H1 (cell line): ENCODE results near the gene TENT5D. TPM values are rescaled to one million over a fixed set of nuclear protein-coding genes. Genes with fewer than 3 reads are reported as not detected.

Source experiments
- CTCF ChIA-PET: fragments of 300-600 bp; sonication (Branson Sonifier 250); formaldehyde crosslinking; loops from one replicate; lab custom pipeline; 2021; ENCODE audit not compliant: partially characterized antibody; lab: Charles Lee
- POLR2A ChIA-PET: fragments of 300-600 bp; sonication (Branson Sonifier 250); formaldehyde crosslinking; loops from one replicate; lab custom pipeline; 2021; ENCODE audit warnings: inconsistent platforms; ENCODE audit not compliant: partially characterized antibody; lab: Charles Lee
- DNase-seq, 2 experiments: peaks; one replicate each; pipeline versions ENCODE4 v3.0.0 to v3.0.0-alpha.2; 2010 to 2022; ENCODE audit warnings: low spot score in 2 of 2, low read depth in 1 of 2, mixed read lengths in 1 of 2
- FAIRE-seq: peaks from 2 replicates; lab custom pipeline; 2011; peaks lifted over from hg19 to GRCh38; lab: Jason Lieb, UNC
- H2AFZ ChIP-seq: 2 replicates; pipeline ENCODE4 v1.8.1; 2012; ENCODE audit warnings: low read length, inconsistent platforms
- H2AK5ac ChIP-seq: 2 replicates; pipeline ENCODE4 v1.6.1; 2013; ENCODE audit warnings: low read depth, low read length
- H2BK120ac ChIP-seq: replicated peaks from 2 replicates; pipeline ENCODE3; 2013; ENCODE audit warnings: low read depth, low read length, inconsistent platforms
- H2BK12ac ChIP-seq: 2 replicates; pipeline ENCODE4 v1.6.1; 2013; ENCODE audit warnings: low read depth, low read length
- H2BK15ac ChIP-seq: 2 replicates; pipeline ENCODE4 v1.6.1; 2013; ENCODE audit warnings: low read length
- H2BK20ac ChIP-seq: 2 replicates; pipeline ENCODE4 v1.6.1; 2013; ENCODE audit warnings: low read length
- H2BK5ac ChIP-seq: 2 replicates; pipeline ENCODE4 v1.6.1; 2013; ENCODE audit warnings: low read depth, low read length
- H3K14ac ChIP-seq: 2 replicates; pipeline ENCODE4 v1.6.1; 2013; ENCODE audit warnings: inconsistent platforms; ENCODE audit not compliant: insufficient read length
- H3K18ac ChIP-seq: 2 replicates; pipeline ENCODE4 v1.6.1; 2013; ENCODE audit warnings: low read length; ENCODE audit errors: extremely low read depth
- H3K23ac ChIP-seq: 2 replicates; pipeline ENCODE4 v1.6.1; 2013; ENCODE audit warnings: inconsistent platforms; ENCODE audit not compliant: insufficient read length
- H3K23me2 ChIP-seq: 2 replicates; pipeline ENCODE4 v1.6.1; 2013; ENCODE audit warnings: low read depth, low read length
- H3K27ac ChIP-seq: 2 replicates; pipeline ENCODE4 v1.6.1; 2011; ENCODE audit warnings: low read depth, low read length, inconsistent platforms
- H3K27me3 ChIP-seq, 4 experiments: replicated peaks in 1 of 4; 1 replicate in 1 of 4; 2 replicates in 3 of 4; pipeline versions ENCODE4 v1.6.1 to v1.8.1; 2011 to 2013; ENCODE audit warnings: low read length in 3 of 4, mild to moderate bottlenecking in 3 of 4, inconsistent platforms in 2 of 4, mixed read lengths in 2 of 4, moderate library complexity in 1 of 4; ENCODE audit not compliant: control insufficient read depth in 3 of 4, insufficient read depth in 3 of 4; ENCODE audit errors: extremely low read depth in 1 of 4
- H3K36me3 ChIP-seq, 4 experiments: 2 replicates each; pipeline versions ENCODE4 v1.6.1 to v1.8.1; 2011 to 2013; ENCODE audit warnings: mild to moderate bottlenecking in 4 of 4, low read length in 3 of 4, moderate library complexity in 2 of 4, control low read depth in 1 of 4, inconsistent platforms in 1 of 4; ENCODE audit not compliant: insufficient read depth in 4 of 4, control insufficient read depth in 2 of 4
- H3K4ac ChIP-seq: replicated peaks from 2 replicates; pipeline ENCODE3; 2013; ENCODE audit warnings: low read length, low read depth, mixed read lengths, inconsistent platforms; ENCODE audit not compliant: insufficient read length
- H3K4me1 ChIP-seq, 4 experiments: replicated peaks in 1 of 4; 1 replicate in 1 of 4; 2 replicates in 3 of 4; pipeline versions ENCODE4 v1.6.1 to v1.8.1; 2011 to 2013; ENCODE audit warnings: low read length in 3 of 4, inconsistent platforms in 2 of 4, mixed read lengths in 1 of 4; ENCODE audit not compliant: insufficient read depth in 4 of 4, control insufficient read depth in 3 of 4
- H3K4me2 ChIP-seq, 2 experiments: 2 replicates each; pipeline versions ENCODE4 v1.6.1 to v1.8.1; 2011 to 2013; ENCODE audit warnings: low read depth in 2 of 2, low read length in 2 of 2, control low read depth in 1 of 2, inconsistent platforms in 1 of 2, mild to moderate bottlenecking in 1 of 2; ENCODE audit not compliant: insufficient read depth in 1 of 2
- H3K4me3 ChIP-seq, 4 experiments: fragments of 200-600, 300-600 bp in 1 of 4; sonication (generic), shearing (Covaris generic), sonication (Bioruptor Twin) in 1 of 4; 2 replicates each; pipeline versions ENCODE4 v1.5.1 to v1.8.1; 2011 to 2016; ENCODE audit warnings: low read length in 4 of 4, low read depth in 3 of 4, control low read depth in 2 of 4, inconsistent platforms in 2 of 4, mild to moderate bottlenecking in 2 of 4, mixed read lengths in 1 of 4, moderate library complexity in 1 of 4; ENCODE audit not compliant: insufficient read depth in 2 of 4; ENCODE audit errors: extremely low read depth in 1 of 4
- H3K56ac ChIP-seq: replicated peaks from 2 replicates; pipeline ENCODE3; 2013; ENCODE audit warnings: low read depth, mild to moderate bottlenecking, mixed read lengths, low read length, inconsistent platforms; ENCODE audit not compliant: insufficient read length
- H3K79me1 ChIP-seq: 2 replicates; pipeline ENCODE4 v1.6.1; 2013; ENCODE audit warnings: low read depth, low read length, control low read depth
- H3K79me2 ChIP-seq, 2 experiments: 2 replicates each; pipeline versions ENCODE4 v1.6.1 to v1.8.1; 2012 to 2013; ENCODE audit warnings: low read length in 2 of 2, mild to moderate bottlenecking in 2 of 2, inconsistent platforms in 1 of 2; ENCODE audit not compliant: insufficient read depth in 2 of 2, control insufficient read depth in 1 of 2
- H3K9ac ChIP-seq, 4 experiments: replicated peaks in 1 of 4; 1 replicate in 1 of 4; 2 replicates in 3 of 4; pipeline versions ENCODE4 v1.6.1 to v1.8.1; 2011 to 2013; ENCODE audit warnings: low read depth in 3 of 4, low read length in 3 of 4, control low read depth in 2 of 4, mild to moderate bottlenecking in 2 of 4, moderate library complexity in 2 of 4, inconsistent platforms in 1 of 4; ENCODE audit errors: extremely low read depth in 1 of 4
- H3K9me3 ChIP-seq, 2 experiments: 2 replicates each; pipeline versions ENCODE4 v1.6.1 to v1.8.1; 2012 to 2013; ENCODE audit warnings: mild to moderate bottlenecking in 2 of 2, moderate library complexity in 2 of 2, control low read depth in 1 of 2, inconsistent platforms in 1 of 2, low read depth in 1 of 2, low read length in 1 of 2, mixed read lengths in 1 of 2; ENCODE audit not compliant: insufficient read depth in 2 of 2
- H4K20me1 ChIP-seq, 2 experiments: replicated peaks in 1 of 2; 2 replicates each; pipeline versions ENCODE3 to v1.8.1; 2011 to 2013; ENCODE audit warnings: inconsistent platforms in 2 of 2, low read length in 2 of 2, mild to moderate bottlenecking in 1 of 2; ENCODE audit not compliant: insufficient read depth in 2 of 2, control insufficient read depth in 1 of 2
- H4K5ac ChIP-seq: 2 replicates; pipeline ENCODE4 v1.6.1; 2013; ENCODE audit warnings: low read length, low read depth, mixed read lengths, inconsistent platforms; ENCODE audit not compliant: insufficient read length
- H4K8ac ChIP-seq: 2 replicates; pipeline ENCODE4 v1.8.0; 2013; ENCODE audit warnings: mild to moderate bottlenecking, moderate library complexity, low read length, inconsistent platforms; ENCODE audit not compliant: insufficient read depth; ENCODE audit errors: extremely low read depth
- H4K91ac ChIP-seq: replicated peaks from 2 replicates; pipeline ENCODE3; 2013; ENCODE audit warnings: low read length, mixed read lengths, inconsistent platforms; ENCODE audit not compliant: insufficient read length
- SP2 ChIP-seq: IDR thresholded peaks from 2 replicates; pipeline ENCODE4 v1.6.1; 2012; ENCODE audit warnings: mild to moderate bottlenecking, low read length, inconsistent platforms
- whole genome bisulfite sequencing, 2 experiments: shearing (Covaris generic) in 1 of 2; methylation state at CpG; one replicate each; pipeline versions ENCODE4 v1.1.6 to v1.1.7; 2013 to 2015; ENCODE audit warnings: low lambda C conversion rate in 2 of 2, mixed read lengths in 2 of 2, inconsistent platforms in 1 of 2, low coverage in 1 of 2, missing lambda C conversion rate in 1 of 2; ENCODE audit not compliant: insufficient replicate concordance in 2 of 2, insufficient coverage in 1 of 2, insufficient read length in 1 of 2; ENCODE audit errors: extremely low coverage in 1 of 2, missing lambda C conversion rate in 1 of 2; 5-methylcytosine and 5-hydroxymethylcytosine counted together
- polyA plus RNA-seq, 7 experiments: library from polyadenylated mRNA; depleted of rRNA in 3 of 7; stranded (reverse) in 5 of 7; unstranded in 2 of 7; fragments of >200 nt in 5 of 7; fragments of 200-250 nt in 2 of 7; gene quantifications; 1 replicate in 5 of 7; 2 replicates in 1 of 7; 4 replicates in 1 of 7; pipeline versions ENCODE4 v1.2.1 to v1.2.3, GENCODE V29; 2011 to 2013; ENCODE audit warnings: missing spikeins in 2 of 7, mixed read lengths in 2 of 7
- total RNA-seq: library from RNA; stranded (reverse); fragmentation: NEBNext Ultra II Directional; extraction: Animal tissue kit (Norgen Biotek cat#: 25700); gene quantifications from 2 replicates; pipeline ENCODE4 v1.2.1, GENCODE V29; 2021

Gene TENT5D
- total and polyA plus RNA-seq, 2 of the 8 experiments (the other 6 are each of a cell fraction or from before 2014, with no cell fraction given): not detected

GRCh38 chrX:80388206-80388605 is 32.0 kb upstream of the TENT5D start:
- Histone ChIP-seq H3K4me1 (no peaks in the 10 kb centered on the region), H3K9me3 (no peaks in the 10 kb centered on the region), H2AK5ac (no peak overlapping the region), H4K8ac (no peak overlapping the region), H3K27me3 (no peaks in the 10 kb centered on the region), H4K5ac (no peak overlapping the region), H2BK5ac (no peak overlapping the region), H4K91ac (no peak overlapping the region), H3K9ac (no peak overlapping the region), H3K4ac (no peak overlapping the region), H2BK20ac (no peak overlapping the region), H4K20me1 (no peaks in the 10 kb centered on the region), H3K4me3 (no peak overlapping the region), H3K27ac (no peak overlapping the region), H3K14ac (no peak overlapping the region), H2AFZ (no peak overlapping the region), H3K4me2 (no peak overlapping the region), H3K23ac (no peak overlapping the region), H3K79me2 (no peaks in the 10 kb centered on the region), H2BK12ac (no peak overlapping the region), H3K18ac (no peak overlapping the region), H2BK15ac (no peak overlapping the region), H3K56ac (no peak overlapping the region), H3K36me3 (no peaks in the 10 kb centered on the region), H3K23me2 (no peaks in the 10 kb centered on the region), H2BK120ac (no peak overlapping the region), H3K79me1 (no peaks in the 10 kb centered on the region)
- DNase-seq: no peak
- TF ChIP-seq SP2: no peak
- no peak for FAIRE-seq
- ChIA-PET POLR2A (no interaction called here), CTCF (no interaction called here)
- no CpG with 5 or more reads among the region's 1 CpG for WGBS, 2 experiments
